GM21381 (cell line): ENCODE results near the gene GUCA2B.

Experiments
- ATAC-seq: cut with Tn5 transposase; IDR thresholded peaks from one replicate; pipeline ENCODE4 v1.9.1; 2021; ENCODE audit warnings: mild to moderate bottlenecking, moderate library complexity; ENCODE audit not compliant: unreplicated experiment

The GUCA2B gene

GRCh38 chr1:42152907-42153600 is at the start of gene GUCA2B:
TSS of gene GUCA2B (plus strand) at chr1:42153410. CDS start at chr1:42153451, 41 bp downstream.
- ATAC-seq = no peak

GRCh38 chr1:42105025-42105424 is 48.2 kb upstream of the GUCA2B start:
- no peak for ATAC-seq

- no peak for ATAC-seq
Observed at GRCh38 chr1:42108309-42108708, 44.9 kb upstream of the GUCA2B start.

- no peak for ATAC-seq
Observed at GRCh38 chr1:42109600-42109999, 43.6 kb upstream of the GUCA2B start.

GRCh38 chr1:42114229-42114628 is 39.0 kb upstream of the GUCA2B start:
- ATAC-seq = no peak

- no peak for ATAC-seq
Observed at GRCh38 chr1:42117214-42117613, 36.0 kb upstream of the GUCA2B start.

GRCh38 chr1:42118125-42118524 is 35.1 kb upstream of the GUCA2B start:
- ATAC-seq = no peak

- no peak for ATAC-seq
Observed at GRCh38 chr1:42122408-42122807, 30.8 kb upstream of the GUCA2B start.

- no peak for ATAC-seq
Observed at GRCh38 chr1:42125552-42125951, 27.7 kb upstream of the GUCA2B start.

- ATAC-seq = no peak
Observed at GRCh38 chr1:42127767-42128166, 25.4 kb upstream of the GUCA2B start.

GRCh38 chr1:42128499-42128898 is 24.7 kb upstream of the GUCA2B start:
- ATAC-seq = no peak

- no peak for ATAC-seq
Observed at GRCh38 chr1:42128964-42129363, 24.2 kb upstream of the GUCA2B start.

- ATAC-seq = no peak
Observed at GRCh38 chr1:42130061-42130660, 23.0 kb upstream of the GUCA2B start.

GRCh38 chr1:42133390-42133789 is 19.8 kb upstream of the GUCA2B start:
- ATAC-seq = no peak

- no peak for ATAC-seq
Observed at GRCh38 chr1:42133809-42134526, 19.2 kb upstream of the GUCA2B start.

GRCh38 chr1:42135426-42135825 is 17.8 kb upstream of the GUCA2B start:
- no peak for ATAC-seq

- ATAC-seq = no peak
Observed at GRCh38 chr1:42136466-42136865, 16.7 kb upstream of the GUCA2B start.

- ATAC-seq = no peak
Observed at GRCh38 chr1:42137766-42138165, 15.4 kb upstream of the GUCA2B start.

GRCh38 chr1:42138586-42138985 is 14.6 kb upstream of the GUCA2B start:
- no peak for ATAC-seq

GRCh38 chr1:42139444-42139843 is 13.8 kb upstream of the GUCA2B start:
- ATAC-seq = no peak

- no peak for ATAC-seq
Observed at GRCh38 chr1:42140191-42140590, 13.0 kb upstream of the GUCA2B start.

- ATAC-seq = no peak
Observed at GRCh38 chr1:42141978-42142377, 11.2 kb upstream of the GUCA2B start.
